ENCODE data around the gene MCF2L.

Gene MCF2L

GRCh38 chr13:113060557-113061270, 91.7 kb downstream of the MCF2L start:
- in situ Hi-C loops (cut with MboI; ENCODE audit: low sequenced_read_pairs): no loop called here

DNA sequence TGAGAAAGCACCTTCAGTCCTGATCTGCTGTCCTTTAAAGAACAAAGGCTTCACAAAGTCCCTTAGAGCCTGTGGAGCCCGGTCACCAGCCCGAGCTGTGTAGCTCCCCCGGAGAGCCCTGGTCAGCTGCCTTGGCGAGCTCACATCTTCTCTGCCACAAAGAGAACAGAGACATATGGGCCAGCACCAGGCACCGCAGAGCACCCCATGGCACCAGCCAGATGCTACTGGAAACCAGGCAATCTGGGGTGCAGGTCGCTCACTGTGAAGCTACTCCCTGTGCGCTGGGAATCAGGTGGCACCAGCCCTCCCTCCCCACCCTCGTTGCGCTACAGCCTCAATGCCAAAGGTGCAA, 92.2 kb downstream of the MCF2L start:
- in situ Hi-C loops (cut with MboI; ENCODE audit: low sequenced_read_pairs): no loop called here

- in situ Hi-C loops (cut with MboI; ENCODE audit: low sequenced_read_pairs): no loop called here
These were observed 92.9 kb downstream of the MCF2L start for GRCh38 chr13:113061796-113062425.

DNA sequence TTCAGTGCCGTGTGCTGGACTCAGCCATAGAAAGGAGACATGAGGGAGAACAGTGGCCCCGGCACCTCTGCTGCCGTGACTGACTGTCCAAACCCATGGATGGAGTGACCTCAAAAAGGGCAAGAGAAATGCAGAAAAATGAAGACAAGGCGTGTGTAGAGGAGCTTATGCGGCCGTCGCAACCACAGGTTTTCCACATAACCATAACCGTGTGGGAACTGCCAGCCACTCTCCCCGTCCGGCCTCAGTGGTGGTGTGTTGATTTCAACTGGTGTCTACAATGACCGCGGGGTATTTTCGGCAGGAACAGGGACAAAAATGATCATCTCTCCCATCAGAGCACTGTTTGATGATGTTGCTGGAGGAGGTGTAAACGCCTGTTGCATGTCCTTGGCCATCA, 93.7 kb downstream of the MCF2L start:
- in situ Hi-C loops (cut with MboI; ENCODE audit: low sequenced_read_pairs): no loop called here

GRCh38 chr13:113063091-113063491, 94.1 kb downstream of the MCF2L start:
- in situ Hi-C loops (cut with MboI; ENCODE audit: low sequenced_read_pairs): no loop called here

- in situ Hi-C loops (cut with MboI; ENCODE audit: low sequenced_read_pairs): no loop called here
These were observed 95.1 kb downstream of the MCF2L start for GRCh38 chr13:113064000-113064533.

DNA sequence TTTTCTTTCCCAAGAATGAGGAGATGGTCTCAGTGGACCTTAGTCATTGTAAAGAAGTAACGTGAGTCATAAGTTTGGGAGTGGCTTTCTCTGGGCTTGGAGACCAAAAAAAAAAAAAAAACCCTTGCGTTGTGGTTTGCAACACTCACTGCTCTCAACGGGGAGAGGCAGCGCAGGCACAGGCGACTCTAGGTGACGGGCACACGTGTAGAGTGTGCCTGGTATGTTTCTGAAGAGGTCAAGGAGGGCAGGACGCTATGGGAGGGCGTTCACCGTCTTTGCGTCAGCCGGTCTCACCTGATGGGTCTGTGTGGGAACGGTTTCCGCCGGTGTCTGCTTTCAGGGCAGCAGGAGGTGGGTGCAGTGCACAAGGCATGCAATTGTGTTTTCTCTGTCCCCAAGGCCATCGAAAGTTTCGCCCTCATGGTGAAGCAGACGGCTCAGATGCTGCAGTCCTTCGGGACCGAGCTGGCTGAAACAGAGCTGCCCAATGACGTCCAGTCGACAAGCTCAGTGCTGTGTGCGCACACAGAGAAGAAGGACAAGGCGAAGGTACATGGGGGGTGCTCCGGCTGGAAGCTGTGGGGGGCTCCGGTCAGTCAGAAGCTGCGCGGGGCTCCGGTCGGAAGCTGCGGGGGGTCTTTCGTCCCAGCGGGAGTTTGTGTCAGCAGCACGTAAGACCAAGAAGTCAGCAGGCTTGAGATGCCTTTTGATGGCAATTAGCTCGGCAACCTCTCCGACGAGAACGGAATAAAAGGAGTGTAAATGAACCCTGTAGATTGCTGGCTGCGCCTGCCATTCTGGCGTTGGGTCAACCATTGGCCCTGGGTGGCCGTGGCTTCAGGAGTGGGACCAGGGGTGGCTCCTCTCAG, 95.8 kb downstream of the MCF2L start:
- in situ Hi-C loops (cut with MboI; ENCODE audit: low sequenced_read_pairs): no loop called here

- in situ Hi-C loops (cut with MboI; ENCODE audit: low sequenced_read_pairs): no loop called here
These were observed 96.6 kb downstream of the MCF2L start for GRCh38 chr13:113065406-113066141.

DNA sequence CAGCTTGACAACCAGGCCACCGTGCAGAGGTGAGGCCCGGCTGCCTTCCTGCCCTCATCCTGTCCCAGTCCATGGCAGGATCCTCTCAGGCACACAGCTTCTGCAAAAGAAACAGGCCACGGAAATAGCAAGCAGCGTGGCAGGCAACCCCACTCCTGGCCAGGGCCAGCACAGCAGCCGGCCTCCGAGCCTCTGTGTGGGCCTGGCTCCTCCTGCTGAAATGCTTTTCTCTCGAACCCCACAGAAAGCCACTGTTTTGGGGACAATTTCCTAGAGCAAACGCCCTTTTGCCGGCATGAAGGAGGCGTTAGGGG, 97.1 kb downstream of the MCF2L start:
- in situ Hi-C loops (cut with MboI; ENCODE audit: low sequenced_read_pairs): no loop called here

DNA sequence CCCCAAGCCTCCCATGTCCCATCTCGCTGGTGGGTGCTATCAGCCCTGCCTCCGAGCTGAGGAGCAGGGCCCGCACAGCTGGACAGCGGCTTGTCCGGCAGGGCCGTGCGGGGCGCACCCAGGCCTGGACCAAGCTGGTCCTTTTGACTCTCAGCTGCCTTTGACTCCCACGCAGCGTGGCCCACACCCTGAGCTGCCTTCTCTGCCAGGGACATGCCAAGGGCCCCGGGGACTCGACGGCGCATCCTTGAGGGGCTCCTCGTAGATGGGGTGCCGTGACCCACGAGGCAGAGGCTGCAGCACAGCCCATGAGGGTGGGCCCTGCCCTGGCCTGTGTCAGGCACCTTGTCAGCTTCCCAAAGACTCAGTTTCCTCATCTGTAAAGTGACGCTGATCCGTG, 97.7 kb downstream of the MCF2L start:
- in situ Hi-C loops (cut with MboI; ENCODE audit: low sequenced_read_pairs): no loop called here

DNA sequence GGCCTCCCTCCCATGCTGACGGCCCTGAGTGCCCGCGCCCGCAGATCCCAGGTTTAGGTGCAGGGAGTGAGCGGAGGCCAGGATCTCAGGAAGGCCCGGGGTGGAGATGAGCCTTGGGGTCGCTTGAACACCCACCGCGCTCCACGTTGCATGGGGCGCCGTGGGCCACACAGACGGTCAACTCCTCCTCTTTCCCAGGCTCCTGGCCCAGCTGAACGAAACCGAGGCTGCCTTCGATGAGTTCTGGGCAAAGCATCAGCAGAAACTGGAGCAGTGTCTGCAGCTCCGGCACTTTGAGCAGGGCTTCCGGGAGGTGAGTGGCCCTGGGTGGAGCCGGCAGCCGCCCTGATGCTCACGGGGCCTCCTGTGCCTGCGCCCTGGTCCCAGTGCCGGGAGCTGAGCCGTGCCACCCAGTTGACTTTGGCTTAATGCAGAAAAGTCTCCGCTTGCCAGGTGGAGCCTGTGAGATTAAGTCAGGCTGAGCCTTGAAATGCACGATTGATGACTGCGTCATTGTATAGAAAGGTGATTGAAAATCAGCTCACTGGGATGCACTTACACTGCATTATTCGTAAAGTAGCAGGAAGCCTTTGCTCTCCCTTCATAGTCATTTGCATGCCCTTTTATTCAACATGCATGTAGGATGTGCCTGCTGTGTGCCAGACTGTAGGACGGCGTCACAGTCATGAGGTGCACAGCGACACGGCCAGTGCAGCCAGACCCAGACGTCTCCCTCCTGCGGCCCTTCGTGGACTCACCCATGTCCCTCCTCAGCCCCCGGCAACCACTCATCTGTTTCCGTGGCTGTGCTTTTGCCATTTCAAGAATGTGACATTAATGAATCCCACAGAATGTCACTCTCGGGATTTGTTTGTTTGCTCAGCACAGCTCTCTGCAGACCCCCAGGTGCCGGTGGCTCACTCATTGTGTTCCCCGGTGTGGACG, 101.1 kb downstream of the MCF2L start:
- in situ Hi-C loops (cut with MboI; ENCODE audit: low sequenced_read_pairs): no loop called here

DNA sequence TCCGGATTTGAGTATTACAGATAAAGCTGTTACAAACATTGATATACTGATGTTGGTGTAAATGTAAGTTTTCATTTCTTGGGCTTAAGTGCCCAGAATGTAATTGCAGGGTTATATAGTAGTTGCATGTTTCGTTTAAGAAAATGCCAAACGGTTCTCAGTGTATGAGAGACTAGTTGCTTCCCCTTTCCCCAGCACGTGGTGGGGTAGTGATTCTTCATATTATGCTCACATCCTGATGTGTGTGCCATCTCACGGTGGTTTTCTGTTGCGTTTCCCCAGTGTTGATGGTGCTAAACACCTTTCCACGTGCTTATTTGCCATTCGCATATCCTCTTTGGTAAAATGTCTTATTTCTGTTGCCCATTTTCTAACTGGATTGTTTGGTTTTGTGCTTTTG, 101.8 kb downstream of the MCF2L start:
- in situ Hi-C loops (cut with MboI; ENCODE audit: low sequenced_read_pairs): no loop called here

- in situ Hi-C loops (cut with MboI; ENCODE audit: low sequenced_read_pairs): no loop called here
These were observed 103.4 kb downstream of the MCF2L start for GRCh38 chr13:113072376-113072775.

GRCh38 chr13:113073942-113074341, 104.9 kb downstream of the MCF2L start:
- in situ Hi-C loops (cut with MboI; ENCODE audit: low sequenced_read_pairs): no loop called here

DNA sequence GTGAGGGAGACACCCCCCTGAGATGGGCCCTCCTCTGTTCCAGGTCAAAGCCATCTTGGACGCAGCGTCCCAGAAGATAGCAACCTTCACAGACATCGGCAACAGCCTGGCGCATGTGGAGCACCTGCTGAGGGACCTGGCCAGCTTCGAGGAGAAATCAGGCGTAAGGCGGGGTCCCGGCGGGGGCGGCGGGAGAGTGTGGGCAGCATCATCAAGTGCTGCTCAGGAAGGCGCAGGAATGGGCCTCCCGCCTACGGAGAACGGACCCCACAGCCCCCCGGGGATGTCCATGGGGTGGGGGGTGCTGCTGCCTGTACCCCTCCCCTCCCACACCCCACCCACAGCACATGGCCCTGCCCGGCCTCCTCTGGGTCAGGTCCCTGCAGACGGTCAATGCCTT, 105.4 kb downstream of the MCF2L start:
- in situ Hi-C loops (cut with MboI; ENCODE audit: low sequenced_read_pairs): no loop called here

DNA sequence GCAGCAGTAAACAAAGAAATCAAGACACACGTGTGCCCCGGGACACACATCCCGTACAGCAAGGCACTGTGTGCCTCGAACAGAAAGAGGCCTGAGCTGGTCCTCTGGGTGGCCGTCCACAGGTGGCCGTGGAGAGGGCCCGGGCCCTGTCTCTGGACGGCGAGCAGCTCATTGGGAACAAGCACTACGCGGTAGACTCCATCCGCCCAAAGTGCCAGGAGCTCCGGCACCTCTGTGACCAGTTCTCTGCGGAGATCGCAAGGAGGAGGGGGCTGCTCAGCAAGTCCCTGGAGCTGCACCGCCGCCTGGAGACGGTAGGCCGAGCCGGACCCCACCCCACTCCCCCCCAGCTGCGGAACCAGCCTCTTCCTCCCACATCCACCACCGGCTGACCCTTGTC, 105.9 kb downstream of the MCF2L start:
- in situ Hi-C loops (cut with MboI; ENCODE audit: low sequenced_read_pairs): no loop called here

DNA sequence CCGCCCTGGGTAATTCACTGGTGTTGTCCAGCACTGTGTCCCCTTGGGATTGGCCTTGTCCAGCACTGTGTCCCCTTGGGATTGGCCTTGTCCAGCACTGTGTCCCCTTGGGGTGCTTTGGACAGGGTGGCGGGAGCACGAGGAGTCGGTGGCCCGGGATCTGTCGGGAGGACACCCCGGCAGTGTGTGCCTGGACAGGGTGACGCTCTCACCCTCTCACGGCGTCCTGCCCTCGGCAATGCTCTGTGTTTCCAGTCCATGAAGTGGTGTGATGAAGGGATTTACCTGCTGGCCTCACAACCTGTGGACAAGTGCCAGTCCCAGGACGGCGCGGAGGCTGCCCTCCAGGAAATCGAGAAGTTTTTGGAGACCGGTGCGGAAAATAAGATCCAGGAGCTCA, 106.7 kb downstream of the MCF2L start:
- in situ Hi-C loops (cut with MboI; ENCODE audit: low sequenced_read_pairs): no loop called here

GRCh38 chr13:113076681-113077401, 107.8 kb downstream of the MCF2L start:
- in situ Hi-C loops (cut with MboI; ENCODE audit: low sequenced_read_pairs): no loop called here

DNA sequence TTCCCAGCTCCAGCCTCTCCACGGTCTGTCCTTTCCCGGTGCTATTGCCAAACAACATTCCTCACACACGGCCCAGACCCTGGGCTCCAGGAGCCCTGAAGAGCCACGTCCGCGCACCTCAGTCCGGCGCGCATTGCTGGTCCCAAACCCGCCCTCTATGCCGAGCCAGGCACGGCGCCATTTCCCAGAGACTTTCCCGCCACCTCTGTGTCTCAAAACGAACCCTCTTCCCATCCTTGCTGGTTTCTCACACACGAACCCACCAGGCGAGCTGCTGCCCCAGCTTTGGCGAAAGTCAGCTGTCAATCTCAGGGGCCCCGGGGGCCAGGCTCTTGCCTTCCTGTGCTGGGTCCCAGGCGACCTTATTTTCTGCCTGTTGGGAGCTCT, 108.5 kb downstream of the MCF2L start:
- in situ Hi-C loops (cut with MboI; ENCODE audit: low sequenced_read_pairs): no loop called here
